ENCODE measurements around the gene ZNF229.
"Not testable (repeated sequence)": the region's sequence is repeated elsewhere in the genome, so short reads cannot be mapped to it uniquely, and the experiment has no call there.

DNA sequence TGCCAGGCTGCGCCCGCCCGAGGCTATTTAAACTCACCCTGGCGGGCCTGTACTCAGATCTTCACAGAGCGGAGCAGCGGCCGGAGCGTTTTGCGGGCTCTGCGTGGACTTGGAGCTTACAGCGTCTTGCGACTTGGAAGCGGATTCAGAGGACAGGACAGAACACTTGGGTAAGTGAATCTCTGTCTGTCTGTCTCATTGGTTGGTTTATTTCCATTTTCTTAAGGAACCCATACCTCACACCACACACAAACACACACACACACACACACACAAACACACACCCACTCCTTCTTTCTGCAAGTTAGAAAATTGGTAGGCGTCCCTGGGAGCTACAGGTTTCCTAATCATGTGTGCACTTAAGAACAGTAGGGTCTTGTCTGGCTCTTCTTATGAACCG, 32.7 kb downstream of the ZNF229 start:
- TF ChIP-seq, protein P1, sequence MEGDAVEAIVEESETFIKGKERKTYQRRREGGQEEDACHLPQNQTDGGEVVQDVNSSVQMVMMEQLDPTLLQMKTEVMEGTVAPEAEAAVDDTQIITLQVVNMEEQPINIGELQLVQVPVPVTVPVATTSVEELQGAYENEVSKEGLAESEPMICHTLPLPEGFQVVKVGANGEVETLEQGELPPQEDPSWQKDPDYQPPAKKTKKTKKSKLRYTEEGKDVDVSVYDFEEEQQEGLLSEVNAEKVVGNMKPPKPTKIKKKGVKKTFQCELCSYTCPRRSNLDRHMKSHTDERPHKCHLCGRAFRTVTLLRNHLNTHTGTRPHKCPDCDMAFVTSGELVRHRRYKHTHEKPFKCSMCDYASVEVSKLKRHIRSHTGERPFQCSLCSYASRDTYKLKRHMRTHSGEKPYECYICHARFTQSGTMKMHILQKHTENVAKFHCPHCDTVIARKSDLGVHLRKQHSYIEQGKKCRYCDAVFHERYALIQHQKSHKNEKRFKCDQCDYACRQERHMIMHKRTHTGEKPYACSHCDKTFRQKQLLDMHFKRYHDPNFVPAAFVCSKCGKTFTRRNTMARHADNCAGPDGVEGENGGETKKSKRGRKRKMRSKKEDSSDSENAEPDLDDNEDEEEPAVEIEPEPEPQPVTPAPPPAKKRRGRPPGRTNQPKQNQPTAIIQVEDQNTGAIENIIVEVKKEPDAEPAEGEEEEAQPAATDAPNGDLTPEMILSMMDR (conservative IDR thresholded peaks at IDR 0.05; ENCODE audit: low read depth, low read length): not testable (repeated sequence)
- TF ChIP-seq EZH2 (IDR thresholded peaks at IDR 0.05; ENCODE audit: low read length, unreplicated experiment); EZH2phosphoT487 (IDR thresholded peaks at IDR 0.05; ENCODE audit: borderline replicate concordance, low read length): not testable (repeated sequence)
